Heart left ventricle (tissue), 13 donors: ENCODE data around the gene DNAJC18.

Experiments used
- CTCF ChIP-seq, 12 donors: fragments of 200-600 bp; sonication (generic) in 4 of 12; IDR thresholded peaks; one replicate each; pipeline versions ENCODE4 v1.5.0 to v1.8.0; 2018 to 2022; ENCODE audit warnings: antibody characterized with exemption in 12 of 12, mild to moderate bottlenecking in 5 of 12
- POLR2A ChIP-seq, 2 donors: fragments of 450-650 bp; IDR thresholded peaks; one replicate each; pipeline ENCODE4 v1.6.1; 2017; ENCODE audit warnings: antibody characterized with exemption in 2 of 2, mild to moderate bottlenecking in 2 of 2, moderate library complexity in 2 of 2
- donor health status: ischemic (EF 13 %, LVEDD 7.1; RV severe dilation, severe dysfunction).
- donor health status: DM: no; HTN: yes; CAD: no.
- donor health status: DM: no; HTN: no; CAD: no.
- donor health status: ischemic (EF 25% LVEDD 6.9; RV normal size, moderate dysfunction).
- donor health status: ischemic (EF 25% LVEDD 5.7; RV mildly dilated, moderate dysfunction).
- donor health status: ischemic (EF 35%, LVEDD 5.7; RV mildly dilated, moderate dysfunction).
- donor health status: nonischemic (EF 11% LVEDD 7.7; RV severe dilation, severe dysfunction).
- donor health status: DM: yes; HTN: yes; CAD: no.
- donor health status: PGD.
- donor health status: ischemic (EF 29% LVEDD 5.4; RV normal size, mild dysfunction).
- donor health status: nonischemic (EF 23%, LVEDD 6.1; RV moderate dilation, normal function).

GRCh38 chr5:139462586-139463276 lies 23.4 kb upstream of the DNAJC18 start, which contains the start of gene ECSCR:
- TF ChIP-seq CTCF (IDR thresholded peaks at IDR 0.05) (no peak), POLR2A (IDR thresholded peaks at IDR 0.05) (no peak)
